ENCODE measurements around the gene SPINK6.

- TF ChIP-seq CTCF (IDR thresholded peaks at IDR 0.05) (no peak), ZFX (IDR thresholded peaks at IDR 0.05; ENCODE audit: borderline replicate concordance) (no peak)
Observed at GRCh38 chr5:148208226-148208625, 5.4 kb downstream of the SPINK6 start.
